ENCODE results near the gene PRKACG. TPM values are rescaled to one million over a fixed set of nuclear protein-coding genes. Genes with fewer than 3 reads are reported as not detected.

The PRKACG gene
- total RNA-seq, 2 donors from 2014 or later: not detected

DNA sequence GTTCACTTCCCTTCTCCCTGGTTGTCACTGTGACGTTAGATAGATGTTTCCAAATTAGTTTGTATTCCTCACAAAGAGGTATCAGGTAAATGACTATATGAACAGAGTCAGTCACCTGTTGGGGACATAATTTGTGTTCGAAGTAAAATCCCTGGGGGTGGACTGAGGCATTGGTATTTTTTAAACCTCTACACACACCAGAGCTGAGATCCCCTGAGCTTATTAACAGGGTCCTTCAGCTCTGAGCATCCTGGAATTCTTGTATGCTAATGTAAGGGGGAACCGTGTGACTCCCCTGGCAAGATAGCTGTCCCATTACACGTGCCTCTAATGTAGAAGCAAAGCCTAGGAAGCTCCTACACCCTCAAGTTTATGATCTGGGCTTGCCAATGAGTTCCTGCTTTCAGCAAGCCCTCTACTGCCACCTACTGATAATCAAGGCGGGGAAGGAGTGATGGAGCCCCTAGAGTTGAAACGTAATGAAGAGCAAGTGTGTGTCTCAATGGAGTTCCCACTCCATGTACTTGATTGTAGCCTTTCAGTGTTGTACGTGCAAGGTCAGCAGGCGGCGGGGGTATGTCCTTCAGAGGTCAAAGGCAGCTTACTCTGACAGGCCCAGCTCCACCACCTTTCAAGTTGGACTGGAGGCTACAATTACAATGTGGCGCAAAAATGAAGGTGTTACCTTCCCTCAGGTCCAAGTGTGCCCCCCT, 14.4 kb downstream of the PRKACG start:
- TF ChIP-seq, protein P1, sequence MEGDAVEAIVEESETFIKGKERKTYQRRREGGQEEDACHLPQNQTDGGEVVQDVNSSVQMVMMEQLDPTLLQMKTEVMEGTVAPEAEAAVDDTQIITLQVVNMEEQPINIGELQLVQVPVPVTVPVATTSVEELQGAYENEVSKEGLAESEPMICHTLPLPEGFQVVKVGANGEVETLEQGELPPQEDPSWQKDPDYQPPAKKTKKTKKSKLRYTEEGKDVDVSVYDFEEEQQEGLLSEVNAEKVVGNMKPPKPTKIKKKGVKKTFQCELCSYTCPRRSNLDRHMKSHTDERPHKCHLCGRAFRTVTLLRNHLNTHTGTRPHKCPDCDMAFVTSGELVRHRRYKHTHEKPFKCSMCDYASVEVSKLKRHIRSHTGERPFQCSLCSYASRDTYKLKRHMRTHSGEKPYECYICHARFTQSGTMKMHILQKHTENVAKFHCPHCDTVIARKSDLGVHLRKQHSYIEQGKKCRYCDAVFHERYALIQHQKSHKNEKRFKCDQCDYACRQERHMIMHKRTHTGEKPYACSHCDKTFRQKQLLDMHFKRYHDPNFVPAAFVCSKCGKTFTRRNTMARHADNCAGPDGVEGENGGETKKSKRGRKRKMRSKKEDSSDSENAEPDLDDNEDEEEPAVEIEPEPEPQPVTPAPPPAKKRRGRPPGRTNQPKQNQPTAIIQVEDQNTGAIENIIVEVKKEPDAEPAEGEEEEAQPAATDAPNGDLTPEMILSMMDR (IDR thresholded peaks at IDR 0.05): peak; percentile 48 to 83
- peaks cover 0 to 34% of the 10 kb centered on the region in 2 donors for H3K4me1 ChIP-seq
- H3K36me3 ChIP-seq: no peaks in the 10 kb centered on the region
- H3K27ac ChIP-seq: peak overlapping the region; percentile 52 to 57
- H3K4me3 ChIP-seq: no peak overlapping the region
- peak; percentile 70 for DNase-seq (ENCODE audit: low spot score)
- H3K9me3 ChIP-seq: no peaks in the 10 kb centered on the region
- no peaks in the 10 kb centered on the region for H3K27me3 ChIP-seq

DNA sequence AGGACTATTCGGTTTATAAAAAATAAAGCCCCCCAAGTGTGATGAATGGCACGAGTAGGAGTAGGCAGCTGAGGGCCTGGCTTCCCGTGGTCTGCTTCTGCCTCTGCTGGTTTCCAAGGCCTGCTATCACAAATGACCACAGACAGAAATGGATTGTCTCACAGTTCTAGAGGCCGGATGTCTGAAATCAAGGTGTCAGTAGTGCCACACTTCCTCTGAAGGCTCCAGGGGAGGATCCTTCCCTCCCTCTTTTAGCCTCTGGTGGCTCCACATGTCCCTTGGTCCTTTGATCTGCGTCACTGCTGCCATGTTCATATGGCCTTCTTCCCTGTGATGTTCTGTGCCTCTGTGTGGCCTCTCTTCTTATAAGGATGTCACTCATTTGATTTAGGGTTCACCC, 15.1 kb downstream of the PRKACG start:
- TF ChIP-seq, protein P1 (IDR thresholded peaks at IDR 0.05): no peak
- no peak for DNase-seq (ENCODE audit: low spot score)
- Histone ChIP-seq H3K9me3 (no peaks in the 10 kb centered on the region), H3K27ac (peak overlapping the region; percentile 52 to 57), H3K27me3 (no peaks in the 10 kb centered on the region), H3K4me1 (peaks cover 0 to 34% of the 10 kb centered on the region in 2 donors), H3K36me3 (no peaks in the 10 kb centered on the region), H3K4me3 (no peak overlapping the region)

DNA sequence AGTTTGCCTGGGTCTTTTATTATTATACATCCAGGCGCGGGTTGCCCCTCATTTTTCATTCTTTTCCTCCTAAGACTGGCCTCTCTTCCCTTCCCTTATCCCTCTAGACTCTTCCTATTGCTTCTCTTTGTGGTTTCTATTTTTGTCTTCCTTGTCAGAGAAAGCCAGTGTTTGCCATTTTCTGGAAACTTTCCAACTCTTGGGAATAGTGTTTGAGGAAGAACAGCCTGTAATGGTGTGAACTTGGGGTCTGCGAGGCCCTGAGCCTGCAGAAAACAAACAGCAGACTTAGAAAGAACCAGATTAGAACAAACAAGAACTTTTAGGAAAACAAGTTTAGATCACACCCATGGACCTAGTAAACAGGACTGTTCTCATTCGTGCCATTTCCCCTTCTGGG, 15.5 kb downstream of the PRKACG start:
- Histone ChIP-seq H3K4me3 (no peak overlapping the region), H3K27me3 (no peaks in the 10 kb centered on the region), H3K36me3 (no peaks in the 10 kb centered on the region), H3K27ac (peak overlapping the region; percentile 52 to 57), H3K9me3 (no peaks in the 10 kb centered on the region), H3K4me1 (peaks cover 0 to 34% of the 10 kb centered on the region in 2 donors)
- no peak for DNase-seq (ENCODE audit: low spot score)
- TF ChIP-seq, protein P1 (IDR thresholded peaks at IDR 0.05): no peak

DNA sequence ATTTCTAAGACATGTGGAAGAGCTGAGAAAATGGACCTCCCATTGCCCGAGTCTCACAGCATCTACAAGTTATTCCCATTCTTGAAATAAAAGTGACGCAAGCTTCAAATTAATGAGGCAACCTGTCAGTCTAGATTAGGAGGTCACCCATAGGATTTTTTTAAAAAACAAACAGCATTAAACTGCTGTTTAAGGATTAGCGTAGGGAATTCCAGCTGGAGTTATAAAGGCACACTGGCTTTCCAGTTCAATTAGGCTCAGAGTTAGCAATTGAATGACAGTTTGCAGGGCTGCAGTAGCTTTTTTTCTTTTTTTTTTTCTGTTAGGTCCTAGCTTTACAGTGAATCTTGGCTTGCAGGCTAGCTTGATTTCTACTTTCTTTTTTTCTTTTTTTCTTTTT, 16.2 kb downstream of the PRKACG start:
- Histone ChIP-seq H3K27me3 (no peaks in the 10 kb centered on the region), H3K9me3 (no peaks in the 10 kb centered on the region), H3K36me3 (no peaks in the 10 kb centered on the region), H3K4me1 (peaks cover 0 to 34% of the 10 kb centered on the region in 2 donors), H3K27ac (peak overlapping the region in 1 of 2 donors; percentile 45), H3K4me3 (no peak overlapping the region)
- TF ChIP-seq, protein P1 (IDR thresholded peaks at IDR 0.05): no peak
- no peak for DNase-seq (ENCODE audit: low spot score)

DNA sequence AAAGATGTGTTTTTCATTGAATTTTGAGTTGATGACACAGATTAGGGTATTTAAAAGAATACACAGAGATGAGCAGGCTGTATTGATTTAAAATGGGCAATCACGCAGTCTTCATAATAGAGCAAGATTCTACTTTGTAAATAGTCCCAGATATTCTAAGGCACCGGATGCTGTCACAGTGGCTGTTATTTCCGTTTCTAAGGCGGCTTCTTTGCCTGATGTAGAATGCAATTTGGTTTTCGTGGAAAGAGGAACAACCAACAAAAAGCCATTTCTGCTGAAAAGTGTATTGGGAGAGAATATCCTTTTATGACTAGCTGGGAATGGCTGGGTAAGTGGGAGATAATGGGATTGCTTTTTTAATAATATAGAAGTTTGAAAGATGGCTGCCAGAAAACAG, 17.5 kb downstream of the PRKACG start:
- no peak overlapping the region for H3K4me3 ChIP-seq
- TF ChIP-seq, protein P1 (IDR thresholded peaks at IDR 0.05): no peak
- no peak for DNase-seq (ENCODE audit: low spot score)

DNA sequence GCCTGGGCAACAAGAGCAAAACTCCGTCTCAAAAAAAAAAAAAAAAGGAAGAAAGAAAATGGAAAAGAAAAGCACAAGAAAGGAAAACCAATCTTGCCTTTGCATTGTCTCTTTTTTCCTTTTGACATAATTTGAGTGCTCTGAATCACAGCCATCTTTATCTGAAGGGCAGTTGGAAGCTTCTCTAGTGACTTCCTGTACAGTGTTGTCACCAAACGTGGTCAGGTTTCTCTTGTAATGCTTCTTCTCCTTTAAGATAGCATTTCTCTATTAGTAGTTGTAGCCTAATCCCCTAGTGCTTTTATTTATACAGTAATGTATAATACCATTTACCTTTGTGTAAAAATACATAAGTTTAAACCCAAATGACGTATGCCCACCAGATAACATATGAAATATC, 18.1 kb downstream of the PRKACG start:
- Histone ChIP-seq H3K4me1 (peaks cover 0 to 34% of the 10 kb centered on the region in 2 donors), H3K9me3 (no peaks in the 10 kb centered on the region), H3K27me3 (no peaks in the 10 kb centered on the region), H3K4me3 (no peak overlapping the region), H3K27ac (no peak overlapping the region), H3K36me3 (no peaks in the 10 kb centered on the region)
- DNase-seq (ENCODE audit: low spot score): no peak
- TF ChIP-seq, protein P1 (IDR thresholded peaks at IDR 0.05): no peak

More for the DNA sequence above, 17.5 kb downstream of the PRKACG start:
- Histone ChIP-seq H3K9me3 (no peaks in the 10 kb centered on the region), H3K4me1 (peaks cover 0 to 34% of the 10 kb centered on the region in 2 donors), H3K27me3 (no peaks in the 10 kb centered on the region), H3K36me3 (no peaks in the 10 kb centered on the region), H3K27ac (peak overlapping the region in 1 of 2 donors; percentile 45)

All from right atrium auricular region (tissue), 2 donors.